Small intestine (tissue), 7 donors: Measurements from ENCODE around the gene DAGLB. TPM values are rescaled to one million over a fixed set of nuclear protein-coding genes. Genes with fewer than 3 reads are reported as not detected.

Experiments
- DNase-seq, 2 donors: peaks; one replicate each; pipeline versions ENCODE4 v3.0.0 to v3.0.0-alpha.2; 2013
- FAIRE-seq: peaks from 2 replicates; lab custom pipeline; 2012; peaks lifted over from hg19 to GRCh38; lab: Jason Lieb, UNC
- H3K27ac ChIP-seq, 3 donors: one replicate each; pipeline ENCODE4 v1.5.1; 2013; ENCODE audit warnings: low read length in 2 of 3, mild to moderate bottlenecking in 2 of 3, control low read depth in 1 of 3, inconsistent platforms in 1 of 3, low read depth in 1 of 3, moderate library complexity in 1 of 3
- H3K27me3 ChIP-seq, 3 donors: one replicate each; pipeline ENCODE4 v1.6.1; 2013; ENCODE audit warnings: low read length in 3 of 3, inconsistent platforms in 1 of 3; ENCODE audit not compliant: control insufficient read depth in 3 of 3, insufficient read depth in 3 of 3
- H3K36me3 ChIP-seq, 3 donors: one replicate each; pipeline ENCODE4 v1.6.1; 2013; ENCODE audit warnings: low read length in 3 of 3, inconsistent platforms in 1 of 3, low read depth in 1 of 3, mild to moderate bottlenecking in 1 of 3, moderate library complexity in 1 of 3; ENCODE audit not compliant: control insufficient read depth in 3 of 3, insufficient read depth in 2 of 3
- H3K4me1 ChIP-seq, 3 donors: one replicate each; pipeline ENCODE4 v1.6.1; 2013; ENCODE audit warnings: low read length in 2 of 3, inconsistent platforms in 1 of 3, low read depth in 1 of 3, mild to moderate bottlenecking in 1 of 3, moderate library complexity in 1 of 3; ENCODE audit not compliant: control insufficient read depth in 3 of 3, insufficient read depth in 2 of 3
- H3K4me3 ChIP-seq, 3 donors: one replicate each; pipeline ENCODE4 v1.5.1; 2013; ENCODE audit warnings: low read length in 3 of 3, control low read depth in 1 of 3, inconsistent platforms in 1 of 3, low read depth in 1 of 3, mild to moderate bottlenecking in 1 of 3, moderate library complexity in 1 of 3
- H3K9me3 ChIP-seq, 2 donors: one replicate each; pipeline ENCODE4 v1.6.1; 2013; ENCODE audit warnings: low read depth in 1 of 2, low read length in 1 of 2; ENCODE audit not compliant: control insufficient read depth in 2 of 2, insufficient read depth in 1 of 2
- WGBS, 3 donors: extraction: QIAGEN DNeasy Blood & Tissue Kit; methylation state at CpG; one replicate each; pipeline ENCODE4 v1.1.7; 2013; 5-methylcytosine and 5-hydroxymethylcytosine counted together
- polyA plus RNA-seq, 4 donors: library from polyadenylated mRNA; stranded (reverse) in 3 of 4; unstranded in 1 of 4; fragments of 200-250 nt in 3 of 4; fragments of 120-200 nt in 1 of 4; gene quantifications; one replicate each; pipeline versions ENCODE4 v1.2.1 to v1.2.3, GENCODE V29; 2013
- donor health status: healthy with polysubstance abuse.
- donor health status: control.
- donor health status: control.
- donor health status: Bipolar disorder and iron deficiency.
- donor health status: healthy.

The DAGLB gene
- polyA plus RNA-seq, 4 donors, result 8.8 to 22.4 (median 19.1) TPM

- 92 to 97% (median 95%) methylated on average over 4 of the region's 4 CpGs for WGBS, 3 donors
- Histone ChIP-seq H3K27ac (no peak overlapping the region), H3K4me3 (no peak overlapping the region), H3K36me3 (no peaks in the 10 kb centered on the region), H3K9me3 (peaks cover 0 to 4% of the 10 kb centered on the region in 2 donors), H3K27me3 (peaks cover 0 to 2% (median 0%) of the 10 kb centered on the region in 3 donors), H3K4me1 (peaks cover 0 to 10% (median 0%) of the 10 kb centered on the region in 3 donors)
- no peak for DNase-seq
- FAIRE-seq, result no peak
Measured at GRCh38 chr7:6487184-6487545, 39.4 kb upstream of the DAGLB start.

GRCh38 chr7:6486438-6487183, 38.9 kb upstream of the DAGLB start:
- no peak for FAIRE-seq
- Histone ChIP-seq H3K4me1 (peaks cover 0 to 12% (median 0%) of the 10 kb centered on the region in 3 donors), H3K27me3 (peaks cover 0 to 2% (median 0%) of the 10 kb centered on the region in 3 donors), H3K4me3 (no peak overlapping the region), H3K27ac (no peak overlapping the region), H3K36me3 (no peaks in the 10 kb centered on the region), H3K9me3 (peaks cover 0 to 4% of the 10 kb centered on the region in 2 donors)
- 94 to 95% (median 95%) methylated on average over 19 of the region's 19 CpGs for WGBS, 3 donors
- DNase-seq, result no peak

GRCh38 chr7:6482743-6483119, 35.0 kb upstream of the DAGLB start:
- FAIRE-seq, result no peak
- no peaks in the 10 kb centered on the region for H3K9me3 ChIP-seq
- 2 to 23% (median 13%) methylated on average over 6 of the region's 6 CpGs for WGBS, 3 donors

GRCh38 chr7:6482307-6482706, 34.6 kb upstream of the DAGLB start:
- FAIRE-seq (no peak), DNase-seq (peak; percentile 89 to 97)
- no peaks in the 10 kb centered on the region for H3K27me3 ChIP-seq
- H3K27ac ChIP-seq, result peak overlapping the region in 1 of 3 donors; percentile 92
- peaks cover 3 to 25% (median 4%) of the 10 kb centered on the region in 3 donors for H3K4me1 ChIP-seq
- H3K36me3 ChIP-seq, result peaks cover 0 to 28% (median 2%) of the 10 kb centered on the region in 3 donors
- WGBS, 3 donors, result 17 to 45% (median 27%) methylated on average over 4 of the region's 4 CpGs
- H3K4me3 ChIP-seq, result peak overlapping the region in 2 of 3 donors; percentile 96 to 97
- H3K9me3 ChIP-seq, result no peaks in the 10 kb centered on the region

More at GRCh38 chr7:6482743-6483119, 35.0 kb upstream of the DAGLB start:
- peaks cover 0 to 28% (median 0%) of the 10 kb centered on the region in 3 donors for H3K36me3 ChIP-seq
- no peak for DNase-seq
- H3K27me3 ChIP-seq, result no peaks in the 10 kb centered on the region
- peak overlapping the region; percentile 96 to 97 (median 97) for H3K4me3 ChIP-seq
- H3K27ac ChIP-seq, result peak overlapping the region; percentile 92 to 95 (median 94)
- peaks cover 3 to 25% (median 4%) of the 10 kb centered on the region in 3 donors for H3K4me1 ChIP-seq

GRCh38 chr7:6481445-6481844, 33.7 kb upstream of the DAGLB start:
- H3K36me3 ChIP-seq, result peaks cover 2 to 33% (median 4%) of the 10 kb centered on the region in 3 donors
- no peaks in the 10 kb centered on the region for H3K27me3 ChIP-seq
- peak overlapping the region in 1 of 3 donors; percentile 24 for H3K27ac ChIP-seq
- H3K4me3 ChIP-seq, result no peak overlapping the region
- peaks cover 3 to 25% (median 6%) of the 10 kb centered on the region in 3 donors for H3K4me1 ChIP-seq
- DNase-seq, result no peak
- WGBS, 3 donors, result 38 to 74% (median 52%) methylated on average over 6 of the region's 6 CpGs
- FAIRE-seq, result no peak
- H3K9me3 ChIP-seq, result no peaks in the 10 kb centered on the region

GRCh38 chr7:6480323-6480660, 32.5 kb upstream of the DAGLB start:
- 31 to 49% (median 46%) methylated on average over 5 of the region's 5 CpGs for WGBS, 3 donors

GRCh38 chr7:6479067-6479466, 31.3 kb upstream of the DAGLB start:
- 78 to 84% (median 82%) methylated on average over 8 of the region's 8 CpGs for WGBS, 3 donors

More at GRCh38 chr7:6480323-6480660, 32.5 kb upstream of the DAGLB start:
- H3K36me3 ChIP-seq, result peaks cover 2 to 36% (median 4%) of the 10 kb centered on the region in 3 donors
- H3K9me3 ChIP-seq, result no peaks in the 10 kb centered on the region
- DNase-seq (no peak), FAIRE-seq (no peak)
- H3K27me3 ChIP-seq, result no peaks in the 10 kb centered on the region
- peaks cover 3 to 25% (median 6%) of the 10 kb centered on the region in 3 donors for H3K4me1 ChIP-seq
- H3K27ac ChIP-seq, result no peak overlapping the region
- no peak overlapping the region for H3K4me3 ChIP-seq

GRCh38 chr7:6478186-6478585, 30.4 kb upstream of the DAGLB start:
- WGBS, 3 donors, result 80 to 88% (median 81%) methylated on average over 7 of the region's 7 CpGs
- FAIRE-seq (no peak), DNase-seq (no peak)
- H3K4me1 ChIP-seq, result peaks cover 3 to 18% (median 6%) of the 10 kb centered on the region in 3 donors
- peaks cover 2 to 49% (median 4%) of the 10 kb centered on the region in 3 donors for H3K36me3 ChIP-seq
- H3K9me3 ChIP-seq, result no peaks in the 10 kb centered on the region
- no peak overlapping the region for H3K4me3 ChIP-seq
- no peak overlapping the region for H3K27ac ChIP-seq
- no peaks in the 10 kb centered on the region for H3K27me3 ChIP-seq

More at GRCh38 chr7:6479067-6479466, 31.3 kb upstream of the DAGLB start:
- no peak overlapping the region for H3K27ac ChIP-seq
- no peaks in the 10 kb centered on the region for H3K9me3 ChIP-seq
- H3K4me1 ChIP-seq, result peaks cover 3 to 18% (median 6%) of the 10 kb centered on the region in 3 donors
- no peaks in the 10 kb centered on the region for H3K27me3 ChIP-seq
- DNase-seq (no peak), FAIRE-seq (no peak)
- peaks cover 2 to 47% (median 4%) of the 10 kb centered on the region in 3 donors for H3K36me3 ChIP-seq
- H3K4me3 ChIP-seq, result no peak overlapping the region
